Memory B cell (primary cell): ENCODE data around the gene MAP4K2.

Source experiments
- ATAC-seq: fragments of 150-1000 bp; cut with Tn5 transposase; 2 replicates; pipeline ENCODE4 v1.10.0; 2021; ENCODE audit warnings: low read depth, mild to moderate bottlenecking, moderate library complexity
- DNase-seq, 2 donors: peaks; one replicate each; pipeline ENCODE4 v3.0.0; 2022; ENCODE audit warnings: low spot score in 2 of 2
- H3K27ac Mint-ChIP-seq: one replicate; pipeline ENCODE4 v1.8.0; 2022; ENCODE audit warnings: mild to moderate bottlenecking, moderate library complexity, mixed read lengths
- H3K27me3 Mint-ChIP-seq: one replicate; pipeline ENCODE4 v1.8.0; 2022; ENCODE audit warnings: mixed read lengths
- H3K36me3 Mint-ChIP-seq: one replicate; pipeline ENCODE4 v1.8.0; 2022; ENCODE audit warnings: mild to moderate bottlenecking, mixed read lengths
- H3K4me1 Mint-ChIP-seq: one replicate; pipeline ENCODE4 v1.8.0; 2022; ENCODE audit warnings: mixed read lengths
- H3K4me3 Mint-ChIP-seq: one replicate; pipeline ENCODE4 v1.8.0; 2022; ENCODE audit warnings: mild to moderate bottlenecking, moderate library complexity, mixed read lengths
- H3K9me3 Mint-ChIP-seq: one replicate; pipeline ENCODE4 v1.8.0; 2022; ENCODE audit warnings: mixed read lengths

The MAP4K2 gene

DNA sequence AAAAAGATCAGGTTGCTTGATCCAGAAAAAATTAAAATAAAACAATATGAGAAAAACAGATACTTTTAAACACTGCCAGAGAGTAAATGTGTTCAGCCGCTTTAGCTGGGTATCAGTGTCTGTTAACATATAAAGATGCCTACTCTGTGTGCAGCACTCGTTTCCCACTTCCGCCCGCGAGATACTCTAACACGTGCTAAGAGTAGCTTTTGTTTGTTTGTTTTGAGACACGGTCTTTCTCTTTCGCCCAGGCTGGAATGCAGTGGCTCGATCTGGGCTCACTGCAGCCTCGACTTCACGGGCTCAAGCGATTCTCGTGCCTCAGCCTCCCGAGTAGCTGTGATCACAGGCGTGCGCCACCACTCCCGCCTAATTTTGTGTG lies 7.9 kb upstream of the MAP4K2 start:
- peaks cover 6% of the 10 kb centered on the region for H3K36me3 Mint-ChIP-seq
- no peaks in the 10 kb centered on the region for H3K9me3 Mint-ChIP-seq
- no peaks in the 10 kb centered on the region for H3K27me3 Mint-ChIP-seq
- DNase-seq = no peak
- H3K27ac Mint-ChIP-seq = peak overlapping the region; percentile 87
- H3K4me1 Mint-ChIP-seq = peaks cover 23% of the 10 kb centered on the region
- ATAC-seq = peak; percentile 37
- peak overlapping the region; percentile 99 for H3K4me3 Mint-ChIP-seq

DNA sequence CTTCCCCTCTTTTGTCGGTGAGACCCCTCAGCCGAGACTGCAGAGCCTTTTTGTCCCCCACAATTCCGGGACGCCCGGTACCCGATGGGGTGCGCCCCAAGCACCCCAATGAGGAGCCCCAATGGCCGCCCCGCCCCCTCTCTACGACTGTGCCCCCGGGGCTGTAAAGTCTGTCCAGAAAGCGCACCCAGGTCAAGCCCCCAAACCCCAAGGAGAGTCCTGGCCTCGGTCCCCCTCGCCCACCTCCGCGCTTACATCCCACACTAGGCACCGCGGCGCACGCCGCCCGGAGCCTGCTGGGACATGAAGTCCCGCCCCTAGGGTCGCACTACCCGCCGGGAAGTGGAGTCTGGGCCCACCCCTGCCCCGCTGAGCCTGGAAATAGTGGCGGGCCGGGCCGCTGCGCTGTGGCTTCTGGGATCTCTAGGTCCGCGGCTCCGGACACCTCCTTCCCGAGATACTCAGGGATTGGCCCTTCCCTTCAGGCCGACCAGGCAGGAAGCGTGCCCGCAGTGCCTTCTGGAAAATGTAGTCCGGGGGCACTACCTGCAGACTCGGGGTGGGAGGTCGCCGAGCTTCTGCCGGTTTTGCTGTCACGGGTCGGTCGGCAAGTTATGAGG lies 7.4 kb upstream of the MAP4K2 start, which contains the start of gene MEN1:
Gene MEN1, minus strand, starts transcription at position 281 of the 620 bp plus-strand sequence. CDS start 442 bp downstream, outside the sequence.
- H3K4me3 Mint-ChIP-seq = peak within 1 kb of the TSS; percentile 99
- H3K36me3 Mint-ChIP-seq = peaks cover 8% of the 10 kb centered on the region
- peaks cover 26% of the 10 kb centered on the region for H3K4me1 Mint-ChIP-seq
- ATAC-seq (peak; percentile 74), DNase-seq (peak; percentile 44 to 77)
- H3K27ac Mint-ChIP-seq = peak within 1 kb of the TSS; percentile 87
- H3K27me3 Mint-ChIP-seq = no peaks in the 10 kb centered on the region
- H3K9me3 Mint-ChIP-seq = no peaks in the 10 kb centered on the region

DNA sequence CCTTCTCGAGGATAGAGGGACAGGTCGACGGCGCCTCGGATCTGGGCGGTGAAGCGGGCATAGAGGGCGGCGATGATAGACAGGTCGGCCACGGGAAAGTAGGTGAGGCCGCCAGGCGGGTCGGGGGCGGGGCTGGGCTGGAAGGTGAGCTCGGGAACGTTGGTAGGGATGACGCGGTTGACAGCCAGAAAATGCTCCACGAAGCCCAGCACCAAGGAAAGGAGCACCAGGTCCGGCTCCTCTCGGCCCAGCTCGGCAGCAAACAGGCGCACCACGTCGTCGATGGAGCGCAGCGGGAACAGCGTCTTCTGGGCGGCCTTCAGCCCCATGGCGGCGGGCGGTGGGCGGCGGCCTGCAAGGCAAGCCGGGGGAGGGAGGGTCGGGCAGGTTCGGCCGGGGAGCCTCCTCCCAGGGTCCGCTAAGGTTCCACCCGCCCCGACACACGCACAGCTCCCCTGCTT lies 6.8 kb upstream of the MAP4K2 start:
- no peak for DNase-seq
- Mint-ChIP-seq H3K27me3 (no peaks in the 10 kb centered on the region), H3K4me3 (peak overlapping the region; percentile 99), H3K9me3 (no peaks in the 10 kb centered on the region), H3K4me1 (peaks cover 24% of the 10 kb centered on the region), H3K27ac (peak overlapping the region; percentile 87), H3K36me3 (peaks cover 8% of the 10 kb centered on the region)
- peak; percentile 6 for ATAC-seq

- no peak for ATAC-seq
- H3K4me3 Mint-ChIP-seq = no peak overlapping the region
- no peak overlapping the region for H3K27ac Mint-ChIP-seq
- DNase-seq = no peak
- peaks cover 8% of the 10 kb centered on the region for H3K36me3 Mint-ChIP-seq
- H3K9me3 Mint-ChIP-seq = no peaks in the 10 kb centered on the region
- no peaks in the 10 kb centered on the region for H3K27me3 Mint-ChIP-seq
- peaks cover 36% of the 10 kb centered on the region for H3K4me1 Mint-ChIP-seq
Observed at GRCh38 chr11:64805481-64805880, 2.5 kb upstream of the MAP4K2 start.

GRCh38 chr11:64804346-64805210 lies 1.6 kb upstream of the MAP4K2 start:
- peak overlapping the region; percentile 89 for H3K27ac Mint-ChIP-seq
- ATAC-seq (no peak), DNase-seq (no peak)
- no peaks in the 10 kb centered on the region for H3K27me3 Mint-ChIP-seq
- peaks cover 36% of the 10 kb centered on the region for H3K4me1 Mint-ChIP-seq
- H3K9me3 Mint-ChIP-seq = no peaks in the 10 kb centered on the region
- peaks cover 10% of the 10 kb centered on the region for H3K36me3 Mint-ChIP-seq
- H3K4me3 Mint-ChIP-seq = peak overlapping the region; percentile 86

DNA sequence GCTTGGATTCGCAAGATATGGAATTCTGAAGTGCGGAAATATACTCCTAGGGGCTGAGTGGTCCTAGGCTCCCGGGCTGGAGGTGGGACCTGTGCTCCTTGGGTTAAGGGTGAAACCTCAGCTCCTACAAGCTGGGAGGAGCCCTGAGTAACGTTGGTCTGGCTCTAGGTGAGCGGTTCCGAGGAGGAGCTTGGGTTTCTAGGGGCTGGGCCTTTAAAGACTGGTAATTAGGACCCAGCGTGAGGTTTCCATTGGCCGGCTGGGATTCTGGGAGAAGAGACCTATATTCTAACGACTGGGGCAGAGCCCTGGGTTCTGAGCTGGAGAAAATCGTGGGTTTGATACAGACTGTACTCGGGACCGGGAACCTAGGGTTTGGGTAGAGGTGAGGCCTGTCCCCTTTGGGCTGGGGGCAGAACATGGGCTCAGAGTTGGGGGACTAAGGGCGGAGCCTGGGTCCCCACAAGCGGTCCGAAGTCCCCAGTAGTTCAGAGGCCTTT lies 882 bp upstream of the MAP4K2 start:
- H3K27me3 Mint-ChIP-seq = no peaks in the 10 kb centered on the region
- H3K36me3 Mint-ChIP-seq = peaks cover 14% of the 10 kb centered on the region
- H3K4me3 Mint-ChIP-seq = peak overlapping the region; percentile 86
- H3K4me1 Mint-ChIP-seq = peaks cover 37% of the 10 kb centered on the region
- H3K27ac Mint-ChIP-seq = peak overlapping the region; percentile 89
- H3K9me3 Mint-ChIP-seq = no peaks in the 10 kb centered on the region
- ATAC-seq (no peak), DNase-seq (no peak)

GRCh38 chr11:64802370-64803157 lies 450 bp downstream of the MAP4K2 start:
- peak overlapping the region; percentile 73 for H3K27ac Mint-ChIP-seq
- peaks cover 35% of the 10 kb centered on the region for H3K4me1 Mint-ChIP-seq
- no peaks in the 10 kb centered on the region for H3K27me3 Mint-ChIP-seq
- ATAC-seq (peak; percentile 33), DNase-seq (peak; percentile 47 to 59)
- H3K36me3 Mint-ChIP-seq = peaks cover 15% of the 10 kb centered on the region
- H3K9me3 Mint-ChIP-seq = no peaks in the 10 kb centered on the region
- peak overlapping the region; percentile 80 for H3K4me3 Mint-ChIP-seq

GRCh38 chr11:64801561-64802369 lies 1.2 kb downstream of the MAP4K2 start:
- Mint-ChIP-seq H3K4me3 (peak overlapping the region; percentile 80), H3K27ac (peak overlapping the region; percentile 73), H3K4me1 (peaks cover 34% of the 10 kb centered on the region), H3K27me3 (no peaks in the 10 kb centered on the region), H3K9me3 (no peaks in the 10 kb centered on the region), H3K36me3 (peaks cover 16% of the 10 kb centered on the region)
- ATAC-seq (no peak), DNase-seq (no peak)

GRCh38 chr11:64801158-64801464 lies 1.9 kb downstream of the MAP4K2 start:
- Mint-ChIP-seq H3K9me3 (no peaks in the 10 kb centered on the region), H3K4me1 (peaks cover 37% of the 10 kb centered on the region), H3K36me3 (peaks cover 15% of the 10 kb centered on the region), H3K27ac (peak overlapping the region; percentile 73), H3K27me3 (no peaks in the 10 kb centered on the region), H3K4me3 (peak overlapping the region; percentile 80)
- no peak for DNase-seq
- ATAC-seq = no peak

- DNase-seq (no peak), ATAC-seq (no peak)
- peaks cover 14% of the 10 kb centered on the region for H3K36me3 Mint-ChIP-seq
- no peaks in the 10 kb centered on the region for H3K27me3 Mint-ChIP-seq
- H3K9me3 Mint-ChIP-seq = no peaks in the 10 kb centered on the region
- H3K4me3 Mint-ChIP-seq = peak overlapping the region; percentile 80
- H3K4me1 Mint-ChIP-seq = peaks cover 36% of the 10 kb centered on the region
- H3K27ac Mint-ChIP-seq = peak overlapping the region; percentile 73
Observed at GRCh38 chr11:64800303-64801157, 2.5 kb downstream of the MAP4K2 start.

GRCh38 chr11:64799623-64800302 lies 3.3 kb downstream of the MAP4K2 start:
- DNase-seq = peak in 1 of 2 donors; percentile 41
- Mint-ChIP-seq H3K9me3 (no peaks in the 10 kb centered on the region), H3K27me3 (no peaks in the 10 kb centered on the region), H3K4me1 (peaks cover 38% of the 10 kb centered on the region), H3K27ac (peak overlapping the region; percentile 86), H3K36me3 (peaks cover 15% of the 10 kb centered on the region), H3K4me3 (peak overlapping the region; percentile 77)
- peak; percentile 61 for ATAC-seq

GRCh38 chr11:64799256-64799622 lies 3.8 kb downstream of the MAP4K2 start:
- Mint-ChIP-seq H3K27me3 (no peaks in the 10 kb centered on the region), H3K4me3 (peak overlapping the region; percentile 77), H3K9me3 (no peaks in the 10 kb centered on the region), H3K27ac (peak overlapping the region; percentile 86), H3K4me1 (peaks cover 41% of the 10 kb centered on the region), H3K36me3 (peaks cover 18% of the 10 kb centered on the region)
- no peak for DNase-seq
- ATAC-seq = no peak
